ENCODE results near the gene SLC4A4.

The SLC4A4 gene

GRCh38 chr4:71474731-71475130 lies 135.9 kb downstream of the SLC4A4 start:
- DNase-seq = no peak

DNA sequence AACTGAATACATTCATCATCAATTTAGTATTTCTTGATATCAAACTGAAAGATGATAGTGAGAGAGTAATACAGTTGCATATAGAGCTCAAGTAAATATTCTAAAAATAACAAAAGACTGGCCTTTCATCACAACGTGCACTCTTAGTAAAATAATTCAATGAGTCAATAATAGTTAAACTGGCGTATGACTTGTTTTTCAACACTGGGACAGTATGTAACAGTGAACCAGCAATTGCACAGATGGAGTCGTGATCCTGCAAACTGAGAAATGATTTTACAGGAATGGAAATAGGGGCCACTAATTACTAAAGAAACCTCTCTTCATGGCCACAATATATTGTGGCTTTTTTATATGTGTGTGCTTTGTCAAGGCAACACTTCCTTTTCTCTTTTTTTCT lies 137.4 kb downstream of the SLC4A4 start:
- no peak for DNase-seq

GRCh38 chr4:71486550-71487343 lies 147.9 kb downstream of the SLC4A4 start:
- no peak for DNase-seq

DNA sequence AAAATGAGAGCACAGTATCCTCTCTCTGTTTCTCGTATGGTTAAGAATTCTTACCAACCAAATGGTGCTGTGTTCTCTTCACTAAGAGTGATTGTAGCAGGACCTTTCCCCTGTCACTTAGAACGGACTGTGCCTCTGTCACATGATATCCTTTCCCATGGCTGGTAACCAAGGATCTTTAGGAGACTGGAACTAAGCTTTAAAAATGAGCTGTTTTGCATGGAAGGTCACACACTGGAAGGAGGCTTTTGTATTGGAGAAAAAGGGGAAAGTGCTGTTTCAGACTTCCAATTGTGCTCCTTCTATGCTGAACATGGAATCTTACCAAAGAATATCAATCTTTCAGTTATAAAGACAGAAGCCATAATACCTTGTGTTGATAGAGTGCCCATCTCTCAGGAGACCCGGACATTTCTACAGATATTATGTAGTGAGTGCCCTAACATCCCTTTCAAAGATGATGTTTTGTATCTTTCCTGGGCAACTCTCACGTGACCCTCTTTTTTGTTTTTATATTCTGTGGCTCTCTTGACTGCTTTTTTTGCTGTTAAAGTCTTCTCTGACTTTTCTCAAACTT lies 148.6 kb downstream of the SLC4A4 start:
- DNase-seq = no peak

DNA sequence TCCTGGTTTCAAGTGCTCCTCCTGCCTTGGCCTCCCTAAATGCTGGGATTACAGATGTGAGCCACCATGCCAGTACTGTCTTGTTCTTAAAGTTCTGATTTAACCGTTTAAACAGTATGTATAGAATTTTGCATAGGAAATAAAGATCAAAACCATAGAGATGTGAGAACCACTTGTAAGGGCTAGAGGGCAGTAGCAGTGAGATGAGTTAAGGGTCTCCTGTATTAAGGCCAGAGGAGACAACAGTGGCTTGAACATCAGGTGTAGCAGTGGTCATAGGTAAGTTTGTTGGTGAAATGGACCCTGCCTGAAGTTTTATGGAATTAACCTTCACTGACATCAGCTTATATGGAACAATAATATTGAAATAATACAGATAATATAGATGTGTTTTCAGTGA lies 155.7 kb downstream of the SLC4A4 start:
- DNase-seq = no peak

DNA sequence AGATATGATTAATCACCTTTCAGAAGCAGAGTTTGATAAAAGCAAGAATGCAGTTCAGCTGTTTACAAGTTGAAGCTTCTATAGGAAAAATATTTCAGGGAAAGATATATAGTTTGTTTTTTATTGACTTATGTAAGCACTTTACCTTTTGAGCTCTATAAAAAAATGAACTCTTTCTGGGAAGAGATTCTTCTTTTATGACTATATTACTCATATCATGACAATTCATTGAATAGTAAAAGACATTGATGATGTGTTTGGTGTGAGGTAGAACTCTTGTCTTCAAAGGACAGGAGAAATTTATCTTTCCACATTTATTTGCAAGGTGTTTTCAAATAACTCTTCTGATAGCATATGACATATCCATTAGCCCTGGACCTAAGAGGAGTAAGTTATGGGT lies 156.6 kb downstream of the SLC4A4 start:
- DNase-seq = no peak

DNA sequence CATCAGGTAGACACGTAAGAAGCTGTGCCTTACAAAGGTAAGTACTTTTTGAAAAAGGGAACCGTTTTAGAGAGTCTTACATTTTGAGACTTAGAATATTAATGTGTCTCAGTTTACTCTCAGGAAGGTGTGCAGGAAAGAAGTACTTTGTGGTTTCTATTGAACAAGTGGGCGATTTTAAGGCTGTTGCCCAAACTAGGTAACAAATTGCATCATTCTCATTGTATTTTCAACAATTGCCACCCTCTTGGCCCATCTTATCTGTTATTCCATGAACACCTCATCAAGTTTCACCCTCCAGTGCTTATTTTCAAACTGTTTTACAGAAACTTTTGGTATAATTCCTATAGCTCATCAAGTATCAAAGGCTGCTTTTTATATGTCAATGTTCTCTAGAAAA lies 158.3 kb downstream of the SLC4A4 start:
- no peak for DNase-seq

- no peak for DNase-seq
These were observed 159.2 kb downstream of the SLC4A4 start for GRCh38 chr4:71498002-71498401.

GRCh38 chr4:71498625-71499024 lies 159.8 kb downstream of the SLC4A4 start:
- DNase-seq = no peak

DNA sequence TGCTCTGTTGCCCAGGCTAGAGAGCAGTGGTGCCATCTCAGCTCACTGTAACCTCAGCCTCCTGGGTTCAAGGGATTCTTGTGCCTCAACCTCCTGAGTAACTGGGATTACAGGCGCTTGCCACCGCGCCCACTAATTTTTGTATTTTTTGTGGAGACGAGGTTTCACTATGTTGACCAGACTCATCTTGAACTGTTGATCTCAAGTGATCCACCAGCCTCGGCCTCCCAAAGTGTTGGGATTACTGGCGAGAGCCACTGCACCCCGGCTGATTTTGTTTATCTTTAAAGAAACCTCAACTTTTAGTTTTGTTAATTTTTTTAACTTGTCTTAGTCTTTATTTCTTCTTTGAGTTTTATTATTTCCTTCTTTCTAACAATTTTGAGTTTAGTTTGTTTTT lies 163.2 kb downstream of the SLC4A4 start:
- no peak for DNase-seq

DNA sequence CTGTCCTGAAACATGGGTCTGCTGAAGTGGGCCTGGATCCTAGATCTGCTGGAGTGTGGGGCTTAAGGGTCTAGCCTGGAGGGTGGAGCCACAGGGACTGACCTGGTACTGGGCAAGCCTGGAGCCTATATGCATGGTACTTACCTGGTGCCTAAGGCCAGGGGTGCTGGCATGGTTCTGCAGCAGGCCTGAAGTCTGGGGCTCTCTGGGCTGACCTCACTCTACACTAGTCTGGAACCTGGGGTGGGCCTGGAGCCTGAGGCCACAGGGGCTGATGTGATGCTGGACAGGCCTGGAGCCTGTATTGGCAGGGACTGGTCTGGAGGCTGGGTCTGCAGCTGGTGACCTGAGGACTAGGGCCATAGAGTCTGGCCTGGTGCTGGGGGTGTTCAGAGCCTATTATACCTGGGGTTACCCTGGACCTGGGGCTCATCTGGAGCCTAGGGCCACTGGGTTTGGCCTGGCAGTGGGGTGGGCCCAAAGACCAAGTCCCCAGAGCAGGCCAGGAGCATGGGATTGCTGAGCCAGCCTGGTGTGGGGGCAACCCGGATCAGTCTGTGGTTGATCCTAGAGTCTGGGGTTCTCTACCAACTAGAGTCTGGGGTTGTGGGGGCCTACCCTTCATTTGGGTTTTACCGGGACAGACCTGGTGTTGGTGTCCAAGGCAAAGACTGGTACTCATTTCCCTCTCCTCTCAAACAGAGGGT lies 179.6 kb downstream of the SLC4A4 start:
- no peak for DNase-seq

DNA sequence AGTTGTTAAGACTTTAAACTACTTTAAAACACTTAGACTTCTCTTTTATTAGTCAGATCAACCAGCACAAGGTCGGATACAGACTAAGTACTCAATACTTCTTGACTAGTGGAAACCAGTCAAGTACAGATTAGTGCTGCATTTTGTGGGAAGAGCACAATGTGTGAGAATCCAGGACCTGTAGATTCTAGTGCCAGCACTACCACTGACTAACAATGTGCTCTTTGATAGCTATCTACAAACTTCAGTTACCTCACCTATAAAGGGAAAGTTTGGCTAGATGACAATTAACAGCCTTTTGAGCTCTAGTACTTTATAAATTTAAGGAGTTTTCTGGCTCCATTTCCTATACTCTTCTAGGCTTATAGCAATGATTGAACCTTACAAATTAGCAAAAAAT lies 181.5 kb downstream of the SLC4A4 start:
- no peak for DNase-seq

GRCh38 chr4:71520850-71521249 lies 182.0 kb downstream of the SLC4A4 start:
- no peak for DNase-seq

- DNase-seq = no peak
These were observed 185.9 kb downstream of the SLC4A4 start for GRCh38 chr4:71524756-71525155.

GRCh38 chr4:71526637-71527406 lies 188.0 kb downstream of the SLC4A4 start:
- no peak for DNase-seq

- DNase-seq = no peak
These were observed 193.6 kb downstream of the SLC4A4 start for GRCh38 chr4:71532407-71532806.

- DNase-seq = no peak
These were observed 194.3 kb downstream of the SLC4A4 start for GRCh38 chr4:71533121-71533520.

GRCh38 chr4:71537551-71538065 lies 198.8 kb downstream of the SLC4A4 start:
- DNase-seq = no peak

DNA sequence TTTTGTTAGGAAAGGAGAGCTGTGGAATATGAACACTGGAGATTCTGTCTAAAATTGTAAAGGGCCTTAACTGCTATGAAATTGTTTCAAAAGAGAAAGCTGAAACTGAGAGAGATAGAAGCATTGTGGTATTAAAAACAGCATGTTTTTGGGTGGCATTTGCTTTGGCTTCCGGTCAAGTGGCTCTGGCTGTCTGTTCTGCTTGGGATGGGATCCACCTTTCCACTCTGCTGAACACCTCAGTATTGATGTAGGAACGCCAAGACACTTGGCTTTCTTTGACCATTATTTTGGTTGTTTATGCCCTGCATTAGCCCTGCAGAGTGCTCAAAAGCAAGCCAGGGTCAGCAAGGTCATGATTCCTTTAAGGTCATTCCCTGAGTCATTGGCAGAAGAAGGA lies 199.7 kb downstream of the SLC4A4 start:
- DNase-seq = no peak

DNA sequence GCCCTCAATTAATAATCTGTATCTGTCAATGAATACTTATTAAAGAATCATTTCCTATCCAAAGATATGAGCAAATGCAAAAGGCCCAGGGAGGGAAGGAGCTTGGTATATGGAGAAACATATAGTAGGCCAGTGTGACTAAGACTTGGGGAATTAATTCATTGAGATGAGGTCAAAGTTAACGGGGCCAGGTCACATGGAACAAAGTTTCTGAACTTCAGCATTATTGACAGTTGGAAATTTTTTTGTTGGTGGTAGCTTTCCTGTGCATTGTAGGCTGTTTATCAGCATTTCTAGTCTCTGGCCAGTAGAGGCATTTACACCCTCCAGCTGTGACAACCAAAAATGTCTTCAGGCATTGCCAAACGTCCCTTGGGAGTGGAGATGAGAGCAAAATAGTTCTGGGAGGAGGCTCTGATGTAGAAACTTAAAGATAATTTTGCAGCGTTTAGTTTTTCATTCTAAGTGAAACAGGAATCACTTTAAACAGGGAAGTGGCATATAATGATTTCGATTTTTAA lies 202.0 kb downstream of the SLC4A4 start:
- no peak for DNase-seq

DNA sequence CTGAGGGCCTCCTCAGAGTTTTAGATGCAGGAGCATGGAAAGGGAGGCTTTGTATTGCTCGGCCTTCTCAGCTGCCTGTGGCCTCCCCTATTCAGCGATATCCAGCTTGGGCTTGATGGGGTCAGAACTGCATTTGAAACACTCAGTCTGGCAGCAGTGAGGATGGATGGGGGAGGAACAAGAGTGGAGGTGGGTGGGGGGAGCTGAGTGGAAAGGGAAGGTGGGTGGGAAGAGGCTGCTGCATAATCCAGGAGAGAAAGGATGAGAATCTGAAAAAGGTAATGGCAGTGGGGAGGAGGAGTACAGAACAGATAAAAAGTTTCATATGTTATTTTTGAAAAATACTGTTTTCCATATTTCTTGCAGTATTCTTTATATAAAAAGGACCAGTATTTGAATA lies 202.7 kb downstream of the SLC4A4 start:
- DNase-seq = no peak

DNA sequence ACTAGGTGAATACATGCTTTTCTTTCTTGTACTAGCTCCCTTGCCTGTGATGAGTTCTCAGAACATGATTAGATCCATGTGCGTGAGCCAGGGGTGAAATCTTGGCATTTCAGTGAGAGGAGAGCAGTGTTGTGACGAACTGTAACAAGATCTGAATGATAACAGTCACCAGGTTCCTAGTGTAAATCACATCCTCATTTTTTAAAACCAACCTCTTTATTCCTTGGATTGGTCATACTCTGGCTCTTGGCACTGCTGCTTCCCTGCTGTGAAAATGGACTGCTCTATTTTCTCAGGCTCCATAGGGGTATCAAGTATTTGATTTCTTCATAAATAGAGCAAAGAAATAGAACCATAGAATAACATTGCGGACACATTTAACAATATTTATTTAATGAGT lies 206.3 kb downstream of the SLC4A4 start:
- no peak for DNase-seq
